H9 (cell line): ENCODE data around the gene PXK. TPM values are rescaled to one million over a fixed set of nuclear protein-coding genes. Genes with fewer than 3 reads are reported as not detected.

ENCODE experiments used
- DNase-seq: peaks from one replicate; pipeline ENCODE4 v3.0.0-alpha.2; 2017
- H2AFZ ChIP-seq: one replicate; pipeline ENCODE4 v1.6.1; 2013; ENCODE audit warnings: mild to moderate bottlenecking, low read length, control low read depth, moderate library complexity
- H2AK5ac ChIP-seq: 2 replicates; pipeline ENCODE4 v1.6.1; 2013; ENCODE audit warnings: low read length, control low read depth, mixed read lengths; ENCODE audit not compliant: insufficient read length
- H2BK120ac ChIP-seq: one replicate; pipeline ENCODE4 v1.6.1; 2013; ENCODE audit warnings: low read depth, mild to moderate bottlenecking, low read length, control low read depth, inconsistent platforms; ENCODE audit not compliant: poor library complexity, severe bottlenecking
- H2BK12ac ChIP-seq: 2 replicates; pipeline ENCODE4 v1.6.1; 2013; ENCODE audit warnings: low read length, control low read depth, mixed read lengths, low read depth; ENCODE audit not compliant: insufficient read length
- H2BK15ac ChIP-seq: 2 replicates; pipeline ENCODE4 v1.6.1; 2013; ENCODE audit warnings: low read depth, low read length, control low read depth
- H2BK20ac ChIP-seq: one replicate; pipeline ENCODE4 v1.6.1; 2013; ENCODE audit warnings: low read depth, mild to moderate bottlenecking, low read length, control low read depth, inconsistent platforms; ENCODE audit not compliant: poor library complexity, severe bottlenecking
- H2BK5ac ChIP-seq: 2 replicates; pipeline ENCODE4 v1.6.1; 2013; ENCODE audit warnings: low read length, control low read depth, mixed read lengths; ENCODE audit not compliant: insufficient read length
- H3K14ac ChIP-seq: 2 replicates; pipeline ENCODE4 v1.6.1; 2013; ENCODE audit warnings: low read length, control low read depth; ENCODE audit not compliant: insufficient read depth
- H3K18ac ChIP-seq: 2 replicates; pipeline ENCODE4 v1.6.1; 2013; ENCODE audit warnings: low read depth, mild to moderate bottlenecking, mixed read lengths, low read length, control low read depth; ENCODE audit not compliant: insufficient read length
- H3K23ac ChIP-seq: 2 replicates; pipeline ENCODE4 v1.6.1; 2013; ENCODE audit warnings: low read length, control low read depth, mixed read lengths, low read depth; ENCODE audit not compliant: insufficient read length
- H3K23me2 ChIP-seq: 2 replicates; pipeline ENCODE4 v1.6.1; 2013; ENCODE audit warnings: low read depth, mild to moderate bottlenecking, mixed read lengths, low read length, control low read depth; ENCODE audit not compliant: insufficient read length, poor library complexity, severe bottlenecking
- H3K27ac ChIP-seq: 2 replicates; pipeline ENCODE4 v1.5.1; 2013; ENCODE audit warnings: low read length, control low read depth, mixed read lengths, low read depth; ENCODE audit not compliant: insufficient read length
- H3K27me3 ChIP-seq: 2 replicates; pipeline ENCODE4 v1.6.1; 2013; ENCODE audit warnings: low read length, control low read depth, inconsistent platforms; ENCODE audit not compliant: insufficient read depth
- H3K4ac ChIP-seq: 2 replicates; pipeline ENCODE4 v1.6.1; 2013; ENCODE audit warnings: low read depth, mild to moderate bottlenecking, control low read depth, inconsistent platforms, low read length, moderate library complexity
- H3K4me1 ChIP-seq: 2 replicates; pipeline ENCODE4 v1.6.1; 2013; ENCODE audit warnings: low read length, control low read depth, inconsistent platforms; ENCODE audit not compliant: insufficient read depth
- H3K4me2 ChIP-seq: 2 replicates; pipeline ENCODE4 v1.6.1; 2013; ENCODE audit warnings: low read length, control low read depth, mixed read lengths; ENCODE audit not compliant: insufficient read length, insufficient read depth
- H3K56ac ChIP-seq: 2 replicates; pipeline ENCODE4 v1.6.1; 2013; ENCODE audit warnings: low read depth, mild to moderate bottlenecking, mixed read lengths, low read length, control low read depth; ENCODE audit not compliant: insufficient read length
- H3K79me1 ChIP-seq: 2 replicates; pipeline ENCODE4 v1.6.1; 2013; ENCODE audit warnings: low read depth, mild to moderate bottlenecking, moderate library complexity, low read length, control low read depth, inconsistent platforms; ENCODE audit not compliant: insufficient read depth, poor library complexity, severe bottlenecking
- H3K79me2 ChIP-seq: 2 replicates; pipeline ENCODE4 v1.6.1; 2013; ENCODE audit warnings: low read length, control low read depth, inconsistent platforms; ENCODE audit not compliant: insufficient read depth
- H3K9ac ChIP-seq: 2 replicates; pipeline ENCODE4 v1.6.1; 2013; ENCODE audit warnings: low read length, control low read depth, mixed read lengths; ENCODE audit not compliant: insufficient read length; ENCODE audit errors: extremely low read depth
- H3K9me3 ChIP-seq: one replicate; pipeline ENCODE4 v1.6.1; 2013; ENCODE audit warnings: low read depth, low read length, inconsistent platforms; ENCODE audit not compliant: control insufficient read depth
- H3T11ph ChIP-seq: one replicate; pipeline ENCODE4 v1.6.1; 2013; ENCODE audit warnings: mild to moderate bottlenecking, low read length, control low read depth, inconsistent platforms
- H4K20me1 ChIP-seq: one replicate; pipeline ENCODE4 v1.6.1; 2013; ENCODE audit not compliant: control insufficient read depth, insufficient read length, insufficient read depth
- H4K5ac ChIP-seq: 2 replicates; pipeline ENCODE4 v1.6.1; 2013; ENCODE audit warnings: low read depth, mild to moderate bottlenecking, mixed read lengths, low read length, control low read depth; ENCODE audit not compliant: insufficient read length
- H4K8ac ChIP-seq: replicated peaks from 2 replicates; pipeline ENCODE4 v1.6.1; 2013; ENCODE audit warnings: low read length, control low read depth, mixed read lengths, low read depth; ENCODE audit not compliant: insufficient read length
- H4K91ac ChIP-seq: 2 replicates; pipeline ENCODE4 v1.6.1; 2013; ENCODE audit warnings: low read depth, mild to moderate bottlenecking, moderate library complexity, mixed read lengths, low read length, control low read depth; ENCODE audit not compliant: insufficient read length
- H3K27ac Mint-ChIP-seq, 3 experiments: 2 replicates in 2 of 3; 3 replicates in 1 of 3; pipeline ENCODE4 v1.8.0; 2020 to 2021; ENCODE audit warnings: mixed read lengths in 3 of 3, mild to moderate bottlenecking in 1 of 3, moderate library complexity in 1 of 3
- H3K27me3 Mint-ChIP-seq: 2 replicates; pipeline ENCODE4 v1.8.0; 2021; ENCODE audit warnings: low read depth, mild to moderate bottlenecking, moderate library complexity, mixed read lengths
- H3K36me3 Mint-ChIP-seq, 3 experiments: 2 replicates in 2 of 3; 3 replicates in 1 of 3; pipeline ENCODE4 v1.8.0; 2020 to 2021; ENCODE audit warnings: low read depth in 3 of 3, mixed read lengths in 3 of 3; ENCODE audit not compliant: insufficient read depth in 1 of 3
- H3K4me1 Mint-ChIP-seq, 2 experiments: 2 replicates each; pipeline ENCODE4 v1.8.0; 2020; ENCODE audit warnings: mixed read lengths in 2 of 2
- H3K4me3 Mint-ChIP-seq, 2 experiments: 2 replicates in 1 of 2; 3 replicates in 1 of 2; pipeline ENCODE4 v1.8.0; 2020 to 2021; ENCODE audit warnings: mild to moderate bottlenecking in 2 of 2, mixed read lengths in 2 of 2, moderate library complexity in 1 of 2
- H3K9me3 Mint-ChIP-seq, 2 experiments: 2 replicates in 1 of 2; 3 replicates in 1 of 2; pipeline ENCODE4 v1.8.0; 2020; ENCODE audit warnings: mild to moderate bottlenecking in 2 of 2, mixed read lengths in 2 of 2, moderate library complexity in 1 of 2
- CTCF ChIP-seq: fragments of 200-600 bp; sonication (generic); conservative IDR thresholded peaks from 3 replicates; pipeline ENCODE4 v1.8.0; 2021; ENCODE audit warnings: antibody characterized with exemption, mild to moderate bottlenecking
- WGBS: extraction: QIAGEN DNeasy Blood & Tissue Kit; methylation state at CpG from one replicate; pipeline ENCODE4 v1.1.7; 2013; ENCODE audit warnings: missing lambda C conversion rate, low lambda C conversion rate, mixed read lengths; ENCODE audit not compliant: insufficient read length; ENCODE audit errors: extremely low coverage; 5-methylcytosine and 5-hydroxymethylcytosine counted together
- total RNA-seq: library from RNA; stranded (reverse); gene quantifications from 2 replicates; pipeline ENCODE4 v1.2.1, GENCODE V29; 2021

The PXK gene
- total RNA-seq, 1 experiment from 2014 or later = 3.3 TPM

- no peak overlapping the region for H2AK5ac ChIP-seq
- no peak overlapping the region for H3K4me2 ChIP-seq
- TF ChIP-seq CTCF = no peak
These were observed 3.6 kb downstream of the PXK start for GRCh38 chr3:58336135-58336882.

More at GRCh38 chr3:58336135-58336882, 3.6 kb downstream of the PXK start:
- Mint-ChIP-seq H3K9me3 (no peaks in the 10 kb centered on the region), H3K4me1 (peaks cover 10 to 23% of the 10 kb centered on the region in 2 experiments), H3K27me3 (peaks cover 30% of the 10 kb centered on the region), H3K36me3 (no peaks in the 10 kb centered on the region), H3K27ac (no peak overlapping the region), H3K4me3 (no peak overlapping the region)
- no peaks in the 10 kb centered on the region for H3K79me2 ChIP-seq
- H2BK20ac ChIP-seq = no peak overlapping the region
- DNase-seq = no peak
- no peak overlapping the region for H2BK5ac ChIP-seq
- no peak overlapping the region for H3T11ph ChIP-seq
- H4K8ac ChIP-seq = no peak overlapping the region
- no peaks in the 10 kb centered on the region for H3K79me1 ChIP-seq
- H2BK12ac ChIP-seq = no peak overlapping the region
- no peak overlapping the region for H3K9ac ChIP-seq
- H3K27ac ChIP-seq = no peak overlapping the region
- no peak overlapping the region for H3K56ac ChIP-seq
- H3K4me1 ChIP-seq = no peaks in the 10 kb centered on the region; the same call in 1 of the 2 replicates
- H3K27me3 ChIP-seq = no peaks in the 10 kb centered on the region; the same call in 1 of the 2 replicates
- no peaks in the 10 kb centered on the region for H3K9me3 ChIP-seq
- H4K5ac ChIP-seq = no peak overlapping the region
- WGBS = no CpG with 5 or more reads among the region's 3 CpGs
- H3K18ac ChIP-seq = no peak overlapping the region
- no peak overlapping the region for H2BK120ac ChIP-seq
- H3K14ac ChIP-seq = no peak overlapping the region
- no peak overlapping the region for H4K91ac ChIP-seq
- H2BK15ac ChIP-seq = no peak overlapping the region
- no peak overlapping the region for H3K23ac ChIP-seq
- H2AFZ ChIP-seq = no peak overlapping the region
- H3K4ac ChIP-seq = no peak overlapping the region
- peaks cover 4% of the 10 kb centered on the region for H3K23me2 ChIP-seq
- no peaks in the 10 kb centered on the region for H4K20me1 ChIP-seq
